ENCODE data around the gene PODXL2.

DNA sequence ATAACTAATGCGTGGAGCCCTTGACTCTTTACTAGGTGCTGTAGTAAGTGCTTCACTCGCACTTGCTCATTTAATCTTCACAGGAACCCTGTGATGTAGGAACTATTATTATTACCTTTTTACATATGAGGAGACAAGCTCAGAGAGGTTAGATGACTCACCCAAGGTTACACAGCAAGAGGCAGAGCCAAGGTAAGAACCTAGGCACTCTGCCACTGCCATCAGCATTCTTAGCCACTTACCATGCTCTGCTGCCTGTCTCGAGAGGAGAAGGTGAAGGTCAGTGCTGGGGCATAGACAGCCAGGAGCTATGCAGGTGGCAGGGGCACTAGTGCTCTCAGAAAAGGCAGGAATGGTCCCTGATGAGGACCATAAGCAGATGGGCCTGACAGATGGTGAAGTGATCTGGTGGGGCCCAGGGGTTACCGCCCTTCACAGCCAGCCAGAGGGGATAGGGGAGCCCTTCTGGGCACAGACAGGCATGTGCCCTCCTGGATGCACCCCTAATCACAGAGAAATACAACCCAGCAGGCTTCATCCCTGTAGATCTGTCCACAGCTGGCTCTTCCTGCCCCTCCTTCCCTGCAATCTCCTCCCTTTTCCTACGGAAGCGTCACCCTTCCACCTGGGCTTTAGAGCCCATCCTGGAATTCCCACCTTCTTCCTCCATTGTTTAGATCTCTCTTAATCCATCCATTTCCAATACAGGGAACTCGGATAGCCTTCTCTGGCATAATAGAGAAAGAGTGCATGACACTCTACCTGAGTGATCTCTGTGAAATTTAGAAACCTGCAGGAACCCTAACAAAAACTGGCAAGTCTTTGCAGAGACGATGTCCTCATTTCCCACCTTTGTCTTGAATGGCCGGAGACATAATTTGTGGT is 70.7 kb downstream of the PODXL2 start:
- TF ChIP-seq POLR2A (IDR thresholded peaks at IDR 0.05) (no peak), CTCF (IDR thresholded peaks at IDR 0.05) (no peak), POLR2AphosphoS5 (IDR thresholded peaks at IDR 0.05) (no peak)

Measured in breast epithelium (tissue), 3 donors.